K562 (cell line): Measurements from ENCODE around the gene CDYL2. TPM values are rescaled to one million over a fixed set of nuclear protein-coding genes. Genes with fewer than 3 reads are reported as not detected.

Source experiments
- ATAC-seq: fragments of 200-7000 bp; cut with Tn5 transposase; 3 replicates; pipeline ENCODE4 v1.9.1; 2020; ENCODE audit warnings: moderate library complexity
- BruUV-seq: library from RNA; stranded (reverse); fragments of 400-500 nt; replicated peaks from 2 replicates; lab custom pipeline; 2021; lab: Mats Ljungman, UMichigan
- CTCF ChIA-PET: fragments of 300-600 bp; formaldehyde crosslinking; extraction: SDS; loops from one replicate; lab custom pipeline; 2021; ENCODE audit warnings: low intra/inter-chr PET ratio; lab: Yijun Ruan, JAX
- POLR2A ChIA-PET: fragments of 300-600, 350-650 bp; sonication (Branson Sonifier 250); formaldehyde crosslinking; extraction: SDS; loops from one replicate; lab custom pipeline; 2021; ENCODE audit warnings: antibody characterized with exemption, inconsistent platforms; lab: Yijun Ruan, JAX
- DNase-seq, 4 experiments: peaks; one replicate each; pipeline versions ENCODE4 v3.0.0 to v3.0.0-alpha.2; 2011 to 2018; ENCODE audit warnings: low spot score in 3 of 4, mixed read lengths in 3 of 4; ENCODE audit errors: extremely low read depth in 1 of 4
- FAIRE-seq: peaks from 2 replicates; lab custom pipeline; 2011; peaks lifted over from hg19 to GRCh38; lab: Jason Lieb, UNC
- H2AFZ ChIP-seq: 2 replicates; pipeline ENCODE4 v1.6.0; 2011; ENCODE audit warnings: low read depth, low read length, control low read depth, inconsistent platforms
- H3K27ac ChIP-seq: fragments of 200-600 bp; 3 replicates; pipeline ENCODE4 v1.8.0; 2011; ENCODE audit warnings: low read depth, mild to moderate bottlenecking, control low read depth, inconsistent platforms, low read length, moderate library complexity, mixed read lengths; ENCODE audit errors: extremely low read depth
- H3K27me3 ChIP-seq, 2 experiments: fragments of 300-600 bp in 1 of 2; 2 replicates in 1 of 2; 3 replicates in 1 of 2; pipeline versions ENCODE4 v1.6.0 to v1.8.0; 2011; ENCODE audit warnings: inconsistent platforms in 2 of 2, low read length in 2 of 2, mild to moderate bottlenecking in 1 of 2, mixed read lengths in 1 of 2, moderate library complexity in 1 of 2; ENCODE audit not compliant: control insufficient read depth in 2 of 2, insufficient read depth in 2 of 2
- H3K36me3 ChIP-seq: fragments of 300-600 bp; 3 replicates; pipeline ENCODE4 v1.8.0; 2011; ENCODE audit warnings: mild to moderate bottlenecking, low read length, inconsistent platforms; ENCODE audit not compliant: control insufficient read depth, insufficient read depth
- H3K4me1 ChIP-seq, 2 experiments: fragments of 200-600 bp in 1 of 2; replicated peaks in 1 of 2; 2 replicates in 1 of 2; 3 replicates in 1 of 2; pipeline versions ENCODE4 v1.5.1 to v1.8.0; 2011; ENCODE audit warnings: inconsistent platforms in 2 of 2, low read length in 2 of 2, mild to moderate bottlenecking in 1 of 2, mixed read lengths in 1 of 2, moderate library complexity in 1 of 2; ENCODE audit not compliant: control insufficient read depth in 2 of 2, insufficient read depth in 2 of 2
- H3K4me2 ChIP-seq: 2 replicates; pipeline ENCODE4 v1.6.1; 2011; ENCODE audit warnings: low read length, control low read depth, inconsistent platforms, mixed read lengths; ENCODE audit not compliant: insufficient read depth
- H3K4me3 ChIP-seq: fragments of 200-600 bp; sonication (generic), shearing (Covaris generic); 2 replicates; pipeline ENCODE4 v1.5.1; 2016; ENCODE audit warnings: control low read depth, inconsistent platforms
- H3K79me2 ChIP-seq: fragments of 200-600 bp; 3 replicates; pipeline ENCODE4 v1.8.0; 2011; ENCODE audit warnings: low read length, inconsistent platforms; ENCODE audit not compliant: control insufficient read depth, insufficient read depth
- H3K9ac ChIP-seq, 2 experiments: 2 replicates each; pipeline versions ENCODE4 v1.6.0 to v1.6.1; 2011; ENCODE audit warnings: low read depth in 2 of 2, low read length in 2 of 2, control low read depth in 1 of 2, inconsistent platforms in 1 of 2, mild to moderate bottlenecking in 1 of 2, mixed read lengths in 1 of 2; ENCODE audit not compliant: insufficient read depth in 1 of 2
- H3K9me1 ChIP-seq: one replicate; pipeline ENCODE4 v1.6.0; 2011; ENCODE audit warnings: inconsistent platforms, mild to moderate bottlenecking, low read length, moderate library complexity; ENCODE audit not compliant: control insufficient read depth, insufficient read depth
- H3K9me3 ChIP-seq: replicated peaks from 2 replicates; pipeline ENCODE4 v1.5.1; 2011; ENCODE audit warnings: low read depth, low read length, inconsistent platforms; ENCODE audit not compliant: control insufficient read depth, insufficient read depth
- H4K20me1 ChIP-seq: replicated peaks from 2 replicates; pipeline ENCODE4 v1.6.1; 2011; ENCODE audit warnings: low read length, inconsistent platforms, mixed read lengths; ENCODE audit not compliant: control insufficient read depth, insufficient read depth
- BCOR ChIP-seq: fragments of 450-650 bp; IDR thresholded peaks from 2 replicates; pipeline ENCODE4 v1.6.1; 2016
- GTF2A2 ChIP-seq: IDR thresholded peaks from 2 replicates; pipeline ENCODE4 v1.6.1; 2016; ENCODE audit warnings: mild to moderate bottlenecking, missing genetic modification characterization, missing compliant biosample characterization
- KDM1A ChIP-seq, 2 experiments: fragments of 450-650 bp; IDR thresholded peaks; 2 replicates each; pipeline ENCODE4 v1.6.1; 2016; ENCODE audit warnings: mild to moderate bottlenecking in 2 of 2
- RBM25 ChIP-seq: fragments of 200-400 bp; formaldehyde crosslinking; IDR thresholded peaks from 2 replicates; pipeline ENCODE4 v1.6.1; 2018; ENCODE audit warnings: low read length, low read depth, moderate library complexity; ENCODE audit not compliant: severe bottlenecking
- RCOR1 ChIP-seq, 2 experiments: IDR thresholded peaks; 2 replicates each; pipeline ENCODE4 v1.6.1; 2012; ENCODE audit warnings: low read depth in 2 of 2, low read length in 2 of 2, borderline replicate concordance in 1 of 2, improper control_type of control experiment in 1 of 2
- ZNF445 ChIP-seq: fragments of 250-450 bp; sonication (Bioruptor Pico); IDR thresholded peaks from 2 replicates; pipeline ENCODE4 v1.4.0; 2020; ENCODE audit warnings: low read depth, mild to moderate bottlenecking, moderate library complexity
- WGBS: fragments of 100-300 bp; shearing (Covaris generic); methylation state at CpG from one replicate; pipeline ENCODE4 v1.1.6; 2016; ENCODE audit warnings: low coverage, mixed read lengths; ENCODE audit not compliant: insufficient coverage; ENCODE audit errors: missing lambda C conversion rate; 5-methylcytosine and 5-hydroxymethylcytosine counted together
- in situ Hi-C: fragments of 300-500 bp; cut with MboI; formaldehyde crosslinking; loops from 4 replicates; pipeline ENCODE4 v1.15.0; 2018; ENCODE audit warnings: inconsistent platforms, mixed read lengths
- intact Hi-C: fragments of 100-400 bp; cut with micrococcal nuclease; formaldehyde crosslinking; loops from 2 replicates; pipeline ENCODE4 v1.14.2; 2022
- polyA plus RNA-seq, 8 experiments: library from polyadenylated mRNA; depleted of rRNA in 4 of 8; stranded (reverse) in 5 of 8; unstranded in 3 of 8; fragments of >200 nt; fragmentation: Nextera tagmentation in 2 of 8; fragmentation: Illumina TruSeq in 1 of 8; extraction: Ambion mirVana in 2 of 8; extraction: Trizol in 1 of 8; gene quantifications; 2 replicates each; pipeline versions ENCODE4 v1.2.1 to v1.2.3, GENCODE V29; 2011 to 2014; ENCODE audit warnings: inconsistent platforms in 1 of 8, missing spikeins in 1 of 8
- total RNA-seq, 7 experiments: library from RNA; depleted of rRNA in 6 of 7; stranded (reverse); fragments of >200 nt in 6 of 7; fragmentation: Illumina TruSeq in 2 of 7; extraction: Trizol in 2 of 7; gene quantifications; 2 replicates each; pipeline versions ENCODE4 v1.2.1 to v1.2.3, GENCODE V29; 2011 to 2021; ENCODE audit warnings: low replicate concordance in 1 of 7

Gene CDYL2
- total and polyA plus RNA-seq, 9 of the 15 experiments (the other 6 are each of a cell fraction or from before 2014, with no cell fraction given), result under 0.01 to 0.04 (median 0.01) TPM; not detected in 6

- Histone ChIP-seq H3K36me3 (no peaks in the 10 kb centered on the region), H3K9me1 (no peaks in the 10 kb centered on the region), H3K27ac (no peak overlapping the region), H4K20me1 (no peaks in the 10 kb centered on the region; the same call in 1 of the 2 replicates), H3K27me3 (peaks cover 4 to 47% of the 10 kb centered on the region in 2 experiments; a peak in 4 of 5 replicates), H3K79me2 (no peaks in the 10 kb centered on the region), H3K4me2 (peak overlapping the region; percentile 15; the same call in 1 of the 2 replicates), H3K4me3 (no peak overlapping the region), H3K9ac (no peak overlapping the region), H3K9me3 (no peaks in the 10 kb centered on the region), H2AFZ (peak overlapping the region; percentile 5; the same call in 1 of the 2 replicates), H3K4me1 (no peaks in the 10 kb centered on the region)
- in situ Hi-C loops (no loop called here), intact Hi-C loops (no loop called here)
- ATAC-seq, result no peak
- no peak for FAIRE-seq
- no peak for DNase-seq
- TF ChIP-seq ZNF445 (CRISPR knock-in tag), result no peak
- TF ChIP-seq GTF2A2 (tag), result no peak
- TF ChIP-seq KDM1A (IDR thresholded peaks at IDR 0.05), result peak in 1 of 2 experiments; percentile 27; a peak in 1 of 4 replicates
- TF ChIP-seq RCOR1 (IDR thresholded peaks at IDR 0.05; ENCODE audit: borderline replicate concordance in 1 of 2, low read depth in 2 of 2, low read length in 2 of 2), result 0 out of 4 replicates have a peak, but pooled peaks of 1 of the 2 experiments have one; percentile 10
- peak; percentile 26 for TF ChIP-seq RBM25
- peak; percentile 60; the same call in 1 of the 2 replicates for TF ChIP-seq BCOR
- ChIA-PET CTCF (no interaction called here), POLR2A (interaction anchor here (0.9 to 1.4 kb wide), 2 partner anchors 12 to 19 kb away, joined by 3 to 4 read pairs; no protein-coding TSS in a partner anchor)
- no TSS peak for BruUV-seq
- 3% methylated on average over 16 of the region's 16 CpGs for WGBS
These were observed 193.0 kb downstream of the CDYL2 start for GRCh38 chr16:80611171-80611929.
